GM12891 (cell line): ENCODE measurements around the gene TULP4.

Source experiments
- POLR2A ChIP-seq: IDR thresholded peaks from 2 replicates; pipeline ENCODE4 v1.6.1; 2011; ENCODE audit warnings: low read depth, low read length, control low read depth
- POLR2AphosphoS5 ChIP-seq: IDR thresholded peaks from 2 replicates; pipeline ENCODE4 v1.6.1; 2011; ENCODE audit warnings: low read depth, low read length, control low read depth
- TAF1 ChIP-seq: IDR thresholded peaks from 2 replicates; pipeline ENCODE4 v1.6.1; 2011; ENCODE audit warnings: low read depth, low read length, control low read depth

DNA sequence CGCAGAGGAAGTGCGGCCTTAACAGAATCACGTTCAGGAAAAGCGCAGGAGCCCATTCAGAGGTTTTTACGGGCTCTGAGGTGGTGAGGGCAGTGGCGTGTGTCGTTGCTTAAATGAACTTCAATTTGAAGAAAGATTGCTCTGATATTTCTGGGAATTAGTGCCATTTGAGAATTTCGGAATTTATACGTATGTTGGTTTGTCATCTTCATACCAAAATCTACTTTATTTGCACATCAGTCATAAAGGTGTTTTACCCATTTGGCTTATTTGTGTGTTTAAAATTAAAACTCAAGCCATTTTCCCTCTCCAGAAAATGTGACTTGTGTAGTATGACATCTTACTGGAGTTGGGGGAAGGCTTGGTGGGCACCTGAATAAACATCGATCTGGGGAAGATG lies 48.1 kb upstream of the TULP4 start:
- TF ChIP-seq POLR2AphosphoS5 (no peak), TAF1 (no peak), POLR2A (no peak)
